T-helper 2 cell (primary cell): Measurements from ENCODE around the gene DGKG.

Source experiments
- DNase-seq, 5 experiments: peaks; one replicate each; pipeline versions ENCODE4 v3.0.0 to v3.0.0-alpha.2; 2012 to 2022

DGKG gene

DNA sequence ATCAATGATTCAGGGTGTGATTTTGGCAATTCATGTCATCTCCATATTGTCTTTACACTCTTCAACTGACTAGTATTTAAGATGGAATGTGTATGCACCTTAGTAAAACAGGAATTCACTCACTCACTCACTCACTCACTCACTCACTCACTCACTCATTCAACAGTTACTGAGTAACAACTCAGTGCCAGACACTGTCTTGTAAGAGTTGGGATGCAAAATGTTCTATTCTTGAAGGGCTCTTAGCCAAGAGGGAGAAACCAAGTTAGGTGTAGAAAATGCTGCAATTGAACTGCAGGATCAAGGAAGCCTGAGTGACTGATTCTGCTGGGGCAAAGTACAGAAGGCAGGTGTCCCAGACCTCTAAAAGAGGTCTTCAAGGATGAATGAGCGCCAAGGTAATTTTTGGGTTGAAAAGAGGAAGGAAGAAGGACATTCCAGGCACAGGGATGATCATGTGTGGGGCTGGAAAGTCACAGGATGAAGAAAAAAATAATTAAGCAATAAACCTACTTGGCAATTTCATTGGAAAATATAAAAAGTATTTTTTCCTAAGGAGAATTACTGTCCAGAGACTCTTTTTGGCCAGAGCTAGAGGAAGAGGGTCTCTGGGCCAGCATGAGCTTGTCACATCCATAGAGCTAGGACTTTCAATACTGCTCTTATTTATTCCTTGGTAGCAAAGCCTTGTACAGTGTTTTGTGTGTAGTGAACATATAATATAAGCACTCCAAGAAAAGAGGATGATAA is 194.2 kb downstream of the DGKG start:
- DNase-seq, result no peak

DNA sequence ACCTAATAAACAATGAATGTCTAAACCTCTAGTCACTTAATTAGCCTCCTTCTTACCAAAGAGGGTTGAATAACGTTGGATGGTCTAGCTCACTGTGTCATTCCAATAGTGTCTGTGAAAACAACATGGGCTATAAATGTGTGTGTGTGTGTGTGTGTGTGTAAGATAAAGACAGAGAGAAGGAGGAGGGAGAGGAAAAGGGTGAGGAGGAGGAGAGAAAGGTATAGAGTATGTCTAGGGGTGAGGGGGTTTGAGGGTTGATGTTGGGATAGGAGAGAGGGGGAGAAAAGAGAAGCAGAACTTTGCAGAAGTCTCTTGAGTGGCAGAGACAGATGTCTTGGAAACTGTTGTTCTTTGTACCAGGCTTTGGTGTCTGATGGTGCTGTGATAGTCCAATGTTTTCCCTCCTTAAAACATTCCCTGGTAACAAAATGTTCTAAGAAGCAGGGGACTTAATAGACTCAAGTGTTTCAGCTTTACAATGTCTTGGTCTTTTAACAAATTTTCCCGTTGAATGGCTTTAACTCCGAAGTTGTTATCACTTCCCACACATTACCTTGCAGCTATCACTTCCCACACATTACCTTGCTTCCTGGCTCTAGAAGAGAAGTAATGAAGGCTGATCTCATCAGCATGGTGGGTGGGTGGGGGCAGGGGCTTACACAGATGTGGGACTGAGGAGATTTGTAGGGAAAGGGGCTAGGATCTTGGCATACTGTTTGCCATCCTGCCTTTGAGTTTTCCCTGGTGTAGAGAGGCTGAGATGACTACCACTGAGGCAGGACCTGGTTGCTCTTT is 195.3 kb downstream of the DGKG start:
- DNase-seq, result no peak

DNA sequence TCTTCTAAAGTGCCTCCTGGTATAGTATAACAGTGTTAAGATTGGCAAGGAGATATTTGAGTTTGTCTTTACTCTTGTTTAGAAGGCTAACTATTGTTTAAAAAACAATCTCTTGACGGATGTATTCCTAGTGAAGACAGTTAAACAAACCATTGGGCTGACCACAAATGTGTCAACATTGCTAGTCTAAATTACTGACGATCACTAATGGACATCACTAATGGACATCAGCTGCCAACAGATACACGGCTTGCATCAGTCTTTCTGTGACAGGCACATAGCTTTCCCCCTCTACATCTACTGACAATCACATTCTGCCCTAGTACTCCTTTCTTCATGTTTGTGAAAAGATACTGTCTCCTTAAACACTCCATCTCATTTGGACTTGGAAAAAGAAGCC is 196.0 kb downstream of the DGKG start:
- no peak for DNase-seq

DNA sequence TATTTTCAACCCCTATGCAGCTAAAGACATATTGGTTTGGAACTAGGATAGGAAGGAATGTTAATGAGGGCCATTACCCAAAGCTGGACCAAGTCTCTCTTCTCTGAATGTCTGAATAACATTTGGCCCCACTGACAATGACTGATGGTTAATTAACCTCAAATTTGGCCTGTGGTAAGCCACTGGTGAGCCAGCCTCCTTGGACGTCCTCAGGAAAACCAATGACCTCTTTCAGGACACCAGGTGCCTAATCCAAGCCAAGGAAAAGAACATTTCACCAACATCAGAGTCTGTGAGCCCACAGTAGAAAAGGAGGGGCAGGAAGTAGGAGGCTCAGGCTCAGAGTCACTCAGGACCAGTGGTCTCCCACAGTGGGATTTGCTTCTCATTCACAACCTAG is 196.7 kb downstream of the DGKG start:
- no peak for DNase-seq

DNA sequence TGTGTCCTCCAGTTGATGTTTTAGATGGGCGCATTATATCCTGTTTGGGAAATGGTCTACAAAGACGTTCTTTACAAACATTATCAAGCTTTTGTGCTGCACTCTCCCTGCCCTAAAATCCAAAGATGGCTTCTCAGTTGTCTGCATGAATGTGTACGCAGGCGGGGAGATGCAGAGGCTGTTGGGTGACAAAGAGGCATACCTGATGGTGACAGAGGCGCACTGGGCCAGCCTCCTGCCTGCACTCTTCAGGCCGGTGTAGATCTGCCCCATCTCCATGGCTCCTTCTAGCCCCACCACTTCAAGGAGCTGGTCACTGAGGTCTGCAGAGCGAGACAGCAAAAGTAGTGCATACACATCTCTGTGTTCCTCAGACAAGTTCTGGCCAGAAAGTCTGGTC is 197.3 kb downstream of the DGKG start:
- DNase-seq, result no peak

DNA sequence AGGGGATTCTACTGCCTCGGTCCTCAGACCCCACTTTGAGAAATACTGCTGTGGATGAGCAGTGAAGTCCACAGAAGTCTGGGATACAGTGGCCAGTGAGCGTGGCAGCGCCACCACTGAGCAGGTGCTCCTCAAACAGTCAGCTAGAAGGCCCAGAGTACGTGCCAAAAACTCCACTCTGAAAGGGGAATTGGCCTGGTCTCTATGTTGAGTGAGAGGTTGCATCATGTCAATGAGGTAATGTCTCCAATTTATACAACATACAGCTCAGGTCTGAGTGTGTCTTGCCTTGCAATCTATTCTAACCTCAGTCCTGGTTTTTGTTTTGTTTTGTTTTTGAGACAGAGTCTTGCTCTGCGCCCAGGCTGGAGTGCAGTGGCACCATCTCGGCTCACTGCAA is 199.8 kb downstream of the DGKG start:
- no peak for DNase-seq

DNA sequence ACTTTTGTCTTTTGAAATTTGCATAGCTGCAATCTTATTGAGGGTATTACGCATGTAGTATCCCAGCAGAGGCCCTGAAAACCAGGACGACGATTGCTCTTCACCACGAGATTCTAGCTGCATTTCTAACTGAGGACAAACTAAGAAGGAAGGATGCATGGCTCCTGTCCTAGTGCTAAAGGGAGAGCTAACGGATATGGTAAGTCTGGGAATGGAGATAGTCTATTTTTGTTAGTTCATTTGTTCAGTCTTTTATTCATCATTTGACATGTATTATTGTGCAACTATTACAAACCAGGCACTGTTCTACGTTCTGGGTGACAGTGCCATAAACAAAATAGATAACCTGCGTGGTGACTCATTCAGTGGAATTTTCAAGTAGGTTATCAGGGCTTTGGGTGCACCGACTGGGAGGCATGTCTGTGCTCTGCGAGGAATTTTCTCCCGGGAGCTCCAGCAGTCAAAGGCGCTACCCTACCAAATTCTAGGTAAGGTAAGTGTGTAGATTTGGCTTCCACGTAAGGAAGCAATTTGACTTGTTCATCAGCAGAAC is 201.3 kb downstream of the DGKG start:
- DNase-seq, result no peak

DNA sequence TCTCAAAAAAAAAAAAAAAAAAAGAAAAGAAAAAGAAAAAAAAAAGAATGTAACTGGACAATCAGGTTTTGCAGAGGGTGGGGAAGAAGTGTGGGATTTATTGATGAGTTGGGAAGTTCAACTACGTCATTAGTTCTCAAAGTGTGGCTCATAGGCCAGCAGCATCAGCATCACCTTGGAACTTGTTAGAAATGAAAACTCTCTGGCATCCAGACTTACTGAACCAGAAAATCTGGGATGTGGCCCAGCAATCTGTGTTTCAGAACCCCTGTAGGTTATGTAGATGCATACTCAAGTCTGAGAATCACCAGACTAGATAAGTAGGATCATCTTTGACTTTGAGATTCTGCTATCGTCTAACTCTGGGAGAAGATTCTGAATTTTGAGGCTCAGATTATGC is 207.4 kb downstream of the DGKG start:
- no peak for DNase-seq

DNA sequence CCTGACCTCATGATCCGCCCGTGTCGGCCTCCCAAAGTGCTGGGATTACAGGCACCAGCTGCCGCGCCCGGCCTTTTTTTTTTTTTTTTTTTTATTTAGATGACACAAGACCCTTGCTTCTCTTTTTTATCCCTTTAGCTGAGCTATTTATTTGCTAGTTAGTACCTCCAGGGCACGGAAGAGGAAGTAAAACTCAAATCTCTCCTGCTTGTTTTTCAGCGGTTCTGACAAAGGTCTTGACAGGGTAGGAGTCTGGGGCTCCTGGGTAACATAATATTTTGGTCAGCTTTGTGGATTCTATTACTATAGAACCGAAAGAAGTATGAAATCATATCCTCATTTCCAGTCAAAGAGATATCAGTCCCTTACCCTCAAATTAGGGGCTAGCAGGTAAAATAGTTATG is 209.1 kb downstream of the DGKG start:
- DNase-seq, result no peak

DNA sequence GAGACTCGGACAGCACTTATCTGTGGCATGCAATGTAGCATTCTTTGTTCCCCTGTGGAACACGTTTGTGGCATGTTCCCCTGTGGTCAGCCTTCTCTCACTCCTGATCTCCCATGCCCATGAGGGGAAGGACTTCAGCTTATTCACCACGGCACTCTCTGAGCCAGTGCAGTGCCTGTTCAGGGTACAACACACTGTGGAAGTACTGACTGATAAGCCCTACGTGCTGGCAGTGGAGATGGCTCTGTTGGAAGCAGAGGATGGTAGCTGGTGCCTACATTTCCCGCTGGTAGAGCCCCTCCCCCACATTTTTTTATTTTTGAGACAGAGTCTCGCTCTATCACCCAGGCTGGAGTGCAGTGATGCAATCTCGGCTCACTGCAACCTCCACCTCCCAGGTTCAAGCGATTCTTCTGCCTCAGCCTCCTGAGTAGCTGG is 209.7 kb downstream of the DGKG start:
- DNase-seq, result no peak

DNA sequence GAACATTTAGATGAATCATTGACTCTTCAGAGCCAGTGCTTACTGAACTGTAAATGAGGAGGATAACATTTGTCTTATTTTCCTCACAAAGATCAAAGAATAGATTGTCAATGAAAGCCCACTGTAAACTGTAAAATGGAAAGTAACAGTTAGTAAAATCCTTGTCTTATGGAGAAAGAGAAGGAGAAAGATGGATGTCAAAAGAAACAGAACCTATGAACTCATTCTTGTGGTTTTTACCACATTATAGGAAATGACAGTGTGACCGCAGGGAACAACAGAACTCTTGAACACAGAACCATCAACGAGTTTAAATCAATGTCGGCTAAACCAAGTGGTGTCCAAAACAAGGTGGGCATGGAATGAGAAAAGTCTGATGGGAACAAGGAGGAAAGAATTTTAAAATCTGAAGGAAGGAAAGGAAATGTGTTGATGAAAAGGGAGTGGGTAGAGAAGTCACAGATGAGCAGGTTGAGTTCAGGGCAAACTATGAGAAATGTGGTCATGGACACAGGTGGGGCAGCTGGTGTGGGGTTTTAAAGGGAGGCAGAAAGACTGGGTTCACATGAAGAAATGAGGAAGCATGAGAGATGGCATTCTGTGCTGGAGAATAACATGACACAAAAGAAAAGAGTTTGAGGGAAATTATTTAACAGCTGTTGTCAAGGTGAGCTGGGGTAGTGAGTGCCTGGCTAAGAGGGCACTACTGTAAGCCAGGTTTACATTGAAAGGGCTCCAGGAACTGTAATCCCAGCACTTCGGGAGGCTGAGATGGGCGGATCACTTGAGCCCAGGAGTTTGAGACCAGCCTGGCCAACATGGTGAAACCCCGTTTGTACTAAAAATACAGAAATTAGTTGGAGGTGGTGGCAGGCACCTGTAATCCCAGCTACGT is 210.7 kb downstream of the DGKG start:
- DNase-seq, result peak in 1 of 5 experiments; percentile 31

DNA sequence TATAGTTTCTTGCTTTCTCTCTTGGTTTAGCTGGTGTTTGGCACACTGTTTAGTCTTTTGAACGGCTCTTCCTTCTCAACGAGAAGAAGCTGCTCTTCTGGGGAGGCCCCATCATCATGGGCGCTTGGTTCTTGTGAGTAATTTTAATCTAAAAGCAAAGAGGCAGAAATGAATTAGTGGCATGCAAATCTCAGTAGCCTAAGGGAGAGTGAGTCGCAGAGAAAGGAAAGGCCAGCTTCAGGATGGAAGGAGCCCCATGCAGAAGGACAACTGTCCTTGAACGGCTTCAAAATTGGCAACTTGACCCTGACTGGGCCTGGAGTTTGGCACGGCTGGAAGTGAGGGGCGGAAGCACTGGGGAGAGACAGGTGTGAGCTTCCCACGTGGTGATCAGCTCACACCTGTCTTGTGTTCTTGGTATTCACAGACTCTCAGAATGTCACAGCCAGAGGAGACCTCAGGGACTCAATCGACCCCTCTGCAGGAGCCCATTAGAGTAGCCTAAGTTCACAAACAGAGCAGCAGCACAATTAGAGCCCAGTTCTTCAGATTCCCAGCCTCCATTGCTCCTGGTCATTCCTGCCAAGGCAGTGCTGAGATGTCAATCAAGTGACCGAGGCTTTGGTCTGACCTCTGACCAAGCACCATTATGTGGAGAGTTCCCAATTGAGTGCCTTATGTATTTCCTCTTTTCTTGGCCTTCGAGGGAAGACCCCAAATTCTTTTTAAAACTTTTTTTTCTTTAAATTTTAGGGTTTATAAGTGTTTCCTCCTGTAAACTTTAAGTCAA is 211.8 kb downstream of the DGKG start:
- DNase-seq, result no peak

DNA sequence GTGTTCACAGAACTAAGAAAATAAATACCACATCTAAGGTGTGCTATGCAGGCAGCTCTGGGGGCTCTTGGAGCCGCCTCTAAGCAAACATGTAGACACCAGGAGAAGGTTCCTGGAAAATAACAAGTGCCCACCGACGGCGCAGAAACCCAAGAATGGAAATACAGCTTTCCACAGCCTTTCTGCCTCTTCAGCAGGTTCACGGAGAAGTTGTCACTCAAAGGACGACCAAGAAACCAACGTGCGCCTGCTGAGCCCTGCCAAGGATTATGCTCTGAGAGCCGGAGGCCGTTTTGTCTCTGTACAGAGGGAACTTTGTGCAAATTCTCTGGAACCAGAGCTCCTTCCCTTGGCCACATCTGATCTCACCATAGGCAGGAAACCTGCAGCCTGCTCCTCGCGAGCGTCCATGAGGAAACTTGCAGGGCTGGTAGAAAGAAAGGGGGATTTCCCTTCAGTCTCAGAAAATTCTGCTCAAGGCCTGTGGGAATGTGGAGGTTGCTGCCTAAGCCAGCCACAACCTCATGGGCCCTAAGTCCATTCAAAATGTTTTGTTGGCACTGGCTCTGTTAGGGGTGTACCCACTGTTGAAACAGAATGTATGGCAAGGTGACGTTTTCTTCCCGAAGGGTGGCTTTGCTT is 212.6 kb downstream of the DGKG start:
- no peak for DNase-seq

DNA sequence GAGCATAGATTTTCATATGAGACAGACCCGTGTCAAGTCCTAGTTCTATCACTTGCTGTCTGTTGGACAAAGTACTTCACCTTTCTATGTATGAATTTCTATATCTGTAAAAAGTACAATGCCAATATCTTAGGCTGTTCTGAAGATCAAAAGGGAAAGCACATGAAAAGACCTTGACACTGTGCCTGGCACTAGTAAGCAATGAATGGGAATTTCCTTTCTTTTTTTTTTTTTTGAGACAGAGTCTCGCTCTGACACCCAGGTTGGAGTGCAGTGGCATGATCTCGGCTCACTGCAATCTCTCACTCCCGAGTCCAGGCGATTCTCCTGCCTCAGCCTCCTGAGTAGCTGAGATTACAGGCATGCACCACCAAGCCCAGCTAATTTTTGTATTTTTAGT is 217.8 kb downstream of the DGKG start:
- DNase-seq, result no peak

DNA sequence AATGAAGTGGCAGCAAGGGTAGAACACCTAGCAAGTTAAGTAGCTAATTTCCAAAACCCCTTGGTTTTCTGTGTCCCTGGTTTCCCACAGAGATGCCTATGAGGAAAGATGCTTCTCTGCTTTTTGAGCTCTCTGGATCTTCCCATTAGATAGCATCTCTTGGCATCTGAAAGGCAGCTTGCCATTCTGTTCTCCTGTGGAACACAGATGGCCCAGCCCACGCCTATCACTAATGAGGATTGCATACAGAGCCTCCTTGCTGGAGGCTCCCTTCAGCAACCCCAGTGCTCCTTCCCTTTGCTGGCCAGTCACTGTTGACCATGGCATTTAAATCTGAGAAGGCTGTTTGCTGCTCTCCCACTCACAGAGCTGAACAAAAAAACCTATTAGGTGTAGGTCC is 218.8 kb downstream of the DGKG start:
- no peak for DNase-seq

DNA sequence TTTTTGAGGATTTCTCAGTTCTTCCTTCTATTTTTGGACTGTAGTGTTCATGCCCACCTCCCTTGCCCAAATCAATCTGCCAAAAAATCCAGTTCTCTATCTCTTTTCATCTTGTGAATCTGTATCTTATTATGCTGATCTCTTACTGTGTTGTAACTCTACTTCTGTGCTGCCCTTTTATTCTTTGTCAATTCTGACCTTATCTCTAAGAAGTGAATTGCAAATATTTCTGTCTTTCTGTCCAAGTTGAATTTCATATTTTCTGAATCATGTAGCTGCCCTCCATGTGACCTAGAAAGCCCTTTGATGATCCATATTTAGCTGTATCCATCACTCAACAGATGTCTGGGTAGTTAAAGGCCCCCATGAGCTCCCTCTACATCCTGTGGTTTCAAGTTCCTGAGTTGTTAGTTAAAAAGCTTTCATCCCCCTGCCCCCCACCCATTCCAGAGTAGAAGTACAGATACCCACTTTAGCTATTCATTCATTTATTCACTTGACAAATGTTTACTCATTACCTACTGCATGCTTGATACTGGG is 219.6 kb downstream of the DGKG start:
- no peak for DNase-seq

DNA sequence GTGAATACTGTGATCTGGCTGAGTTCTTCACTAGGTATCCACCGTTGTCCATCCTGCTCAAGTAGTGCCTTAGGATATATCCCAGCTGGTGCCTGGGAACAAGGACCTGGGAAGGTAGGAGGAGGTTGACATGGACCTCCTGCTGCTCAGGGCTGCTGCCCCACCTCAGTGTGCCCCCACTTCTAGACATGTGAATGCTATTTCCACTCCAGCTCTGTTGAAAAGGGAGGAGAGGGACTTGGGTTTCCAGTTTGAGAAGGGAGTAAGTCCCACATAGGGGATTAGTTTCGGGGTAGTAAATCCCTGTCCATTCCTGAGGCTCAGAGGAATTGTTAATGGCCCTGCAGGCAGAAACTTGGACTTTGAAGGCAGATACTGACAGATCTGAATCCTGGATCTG is 220.2 kb downstream of the DGKG start:
- DNase-seq, result no peak

DNA sequence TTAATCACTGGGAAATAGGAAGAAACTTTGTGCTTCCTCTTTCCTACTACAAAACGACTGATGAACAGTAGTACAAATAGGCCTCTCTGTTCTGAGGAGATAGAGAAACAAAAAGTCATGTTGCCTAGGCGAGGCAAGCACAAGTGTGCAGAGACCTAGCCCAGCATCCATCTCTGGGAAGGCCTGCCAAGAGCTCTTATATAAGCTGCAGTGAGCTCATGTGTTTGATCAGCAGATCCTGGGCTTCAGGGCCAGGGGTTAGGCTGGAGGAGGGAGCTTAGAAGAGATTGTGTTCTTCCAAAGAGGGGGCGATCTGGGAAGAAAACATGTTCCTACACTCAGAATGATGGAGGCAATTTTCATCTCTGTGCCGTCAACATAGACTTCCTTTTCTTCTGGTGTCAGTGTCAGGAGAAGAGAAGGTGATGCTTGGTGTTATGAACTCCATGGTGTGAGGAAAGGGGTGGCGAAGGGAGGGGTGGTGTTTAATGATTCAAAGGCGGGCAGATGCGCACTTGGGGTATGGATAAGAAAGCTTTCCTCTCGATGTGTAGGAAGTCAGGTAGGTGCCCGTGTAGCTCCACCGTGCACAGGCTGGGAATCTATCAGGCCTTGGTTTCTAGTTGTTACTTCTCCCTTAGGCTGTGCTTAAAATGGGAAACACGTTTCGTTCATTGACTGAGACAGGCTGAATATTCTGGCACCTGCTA is 223.6 kb downstream of the DGKG start:
- DNase-seq, result no peak

DNA sequence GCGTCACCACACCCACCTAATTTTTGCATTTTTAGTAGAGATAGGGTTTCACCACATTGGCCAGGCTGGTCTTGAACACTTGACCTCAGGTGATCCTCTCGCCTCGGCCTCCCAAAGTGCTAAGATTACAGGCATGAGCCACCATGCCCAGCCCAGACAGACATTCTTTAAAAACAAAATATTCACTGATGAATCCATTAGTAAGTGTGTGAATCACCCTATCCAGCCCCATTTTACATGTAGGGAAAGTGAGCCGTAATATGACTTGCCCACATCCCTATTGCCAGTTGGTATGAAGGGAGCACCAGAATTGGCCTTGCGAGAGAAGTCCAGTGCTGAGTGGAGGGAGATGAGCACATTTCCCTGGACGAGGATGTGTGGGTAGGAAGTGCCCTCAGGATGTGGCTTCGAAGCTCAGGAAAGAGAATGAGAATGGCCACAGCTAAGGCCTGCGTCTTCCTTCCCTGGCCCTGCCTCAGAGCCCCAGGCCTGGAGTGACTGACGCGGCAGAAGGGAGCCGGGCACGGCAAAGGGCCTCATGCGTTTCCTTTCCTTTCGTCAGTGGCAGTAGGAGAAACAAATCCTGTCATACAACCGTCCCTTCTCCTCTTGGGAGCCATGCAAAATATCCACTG is 224.9 kb downstream of the DGKG start:
- no peak for DNase-seq

DNA sequence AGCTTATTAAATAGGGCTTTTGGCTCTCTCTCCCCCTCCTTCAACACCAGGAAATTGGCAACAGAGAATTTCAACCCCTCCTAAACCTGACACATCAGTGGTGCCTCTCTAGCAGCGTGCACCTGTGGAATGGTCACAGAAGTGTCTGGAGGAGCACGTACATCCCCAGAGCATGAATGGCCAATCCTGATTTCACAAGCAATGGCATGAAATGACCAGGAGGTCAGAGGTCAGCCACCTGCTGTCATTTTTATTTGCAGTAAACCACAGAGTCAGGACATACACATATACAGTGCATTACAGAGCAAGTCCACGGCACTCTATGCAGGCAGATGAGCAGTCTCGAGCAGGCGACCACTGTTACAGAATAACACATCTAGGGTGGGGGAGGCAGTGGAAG is 228.1 kb downstream of the DGKG start:
- no peak for DNase-seq
